SJCRH30 (cell line): Measurements from ENCODE around the gene STT3A. TPM values are rescaled to one million over a fixed set of nuclear protein-coding genes. Genes with fewer than 3 reads are reported as not detected.

Source experiments
- DNase-seq, 2 experiments: peaks; one replicate each; pipeline ENCODE4 v3.0.0-alpha.2; 2015 to 2020
- H3K27ac ChIP-seq: fragments of 250-450 bp; sonication (Bioruptor Pico); 2 replicates; pipeline ENCODE4 v1.5.1; 2020; ENCODE audit warnings: mild to moderate bottlenecking, moderate library complexity
- H3K27me3 ChIP-seq: fragments of 250-450 bp; sonication (Bioruptor Pico); 2 replicates; pipeline ENCODE4 v1.5.1; 2020; ENCODE audit warnings: mild to moderate bottlenecking, moderate library complexity
- H3K36me3 ChIP-seq: fragments of 250-450 bp; sonication (Bioruptor Pico); 2 replicates; pipeline ENCODE4 v1.5.1; 2020; ENCODE audit warnings: mild to moderate bottlenecking, moderate library complexity
- H3K4me1 ChIP-seq: fragments of 250-450 bp; sonication (Bioruptor Pico); 2 replicates; pipeline ENCODE4 v1.5.1; 2020; ENCODE audit warnings: mild to moderate bottlenecking, moderate library complexity
- H3K4me3 ChIP-seq: fragments of 250-450 bp; sonication (Bioruptor Pico); 2 replicates; pipeline ENCODE4 v1.5.1; 2020; ENCODE audit warnings: mild to moderate bottlenecking, moderate library complexity
- H3K9me3 ChIP-seq: fragments of 250-450 bp; sonication (Bioruptor Pico); replicated peaks from 2 replicates; pipeline ENCODE4 v1.5.1; 2020; ENCODE audit warnings: mild to moderate bottlenecking, moderate library complexity
- total RNA-seq: library from RNA; depleted of rRNA; stranded (reverse); fragments of >200 nt; shearing (Covaris generic); gene quantifications from 2 replicates; pipeline ENCODE4 v1.2.3, GENCODE V29; 2014

STT3A gene
- total RNA-seq, 1 experiment from 2014 or later: 102 TPM

DNA sequence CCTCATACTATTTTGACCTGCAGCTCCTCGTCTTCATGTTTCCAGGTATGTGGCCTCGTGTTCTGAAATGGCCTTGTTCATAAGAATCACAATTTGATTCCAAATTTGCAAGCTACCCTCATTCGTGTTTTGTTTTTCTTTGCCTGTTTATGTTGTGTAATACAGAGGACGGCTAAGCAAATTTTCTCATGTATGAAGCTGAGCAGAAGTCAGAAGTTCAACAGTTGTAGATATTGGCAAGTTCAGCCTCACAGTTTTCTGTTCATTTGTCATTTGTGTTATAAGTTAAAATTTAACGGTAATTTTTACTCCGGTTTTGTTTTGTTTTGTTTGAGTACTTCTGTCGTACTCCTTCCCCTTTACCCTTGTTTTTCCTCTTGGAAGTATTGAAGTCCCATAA is 16.9 kb downstream of the STT3A start:
- DNase-seq: no peak
- H3K27ac ChIP-seq: no peak overlapping the region

DNA sequence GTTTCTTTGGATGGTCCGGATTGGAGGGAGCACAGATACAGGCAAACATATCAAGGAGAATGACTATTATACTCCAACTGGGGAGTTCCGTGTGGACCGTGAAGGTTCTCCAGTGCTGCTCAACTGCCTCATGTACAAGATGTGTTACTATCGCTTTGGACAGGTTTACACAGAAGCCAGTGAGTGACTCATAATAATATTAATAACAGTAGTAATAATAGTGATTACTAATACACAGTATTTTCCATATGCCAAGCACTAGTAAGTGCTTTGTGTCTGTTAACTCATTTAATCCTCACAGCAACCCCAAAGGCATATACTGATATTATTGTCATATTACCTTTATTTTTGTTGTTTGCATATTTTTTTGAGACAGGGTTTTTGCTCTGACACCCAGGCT is 25.7 kb downstream of the STT3A start:
- H3K9me3 ChIP-seq: no peaks in the 10 kb centered on the region
- H3K27me3 ChIP-seq: no peaks in the 10 kb centered on the region
- no peak for DNase-seq
- H3K36me3 ChIP-seq: peaks cover 44% of the 10 kb centered on the region
- no peak overlapping the region for H3K27ac ChIP-seq
- H3K4me3 ChIP-seq: no peak overlapping the region
- 0 out of 2 replicates have a peak, but pooled peaks cover 3% of the 10 kb centered on the region for H3K4me1 ChIP-seq

More for the DNA sequence above, 16.9 kb downstream of the STT3A start:
- Histone ChIP-seq H3K4me1 (no peaks in the 10 kb centered on the region), H3K4me3 (no peak overlapping the region), H3K9me3 (no peaks in the 10 kb centered on the region), H3K36me3 (peaks cover 39% of the 10 kb centered on the region), H3K27me3 (no peaks in the 10 kb centered on the region)

DNA sequence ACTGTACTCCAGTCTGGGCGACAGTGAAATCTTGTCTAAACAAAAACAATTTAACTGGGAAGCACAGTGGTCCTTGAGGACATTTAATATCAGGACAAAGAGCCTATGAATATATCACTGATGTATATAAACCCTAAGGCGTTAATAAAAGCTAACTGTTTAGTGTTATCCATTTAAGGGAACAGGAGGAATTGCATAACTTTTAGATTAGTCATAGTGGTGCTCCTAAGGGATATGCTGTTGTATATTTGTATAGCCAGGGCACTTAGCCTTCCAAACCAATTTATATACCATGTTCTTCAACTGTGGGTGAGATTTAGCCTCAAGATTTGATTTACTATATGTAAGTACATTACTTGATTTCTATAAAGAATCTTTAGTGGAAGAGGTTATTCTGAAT is 29.3 kb downstream of the STT3A start:
- no peak overlapping the region for H3K4me3 ChIP-seq
- 0 out of 2 replicates have a peak, but pooled peaks cover 3% of the 10 kb centered on the region for H3K4me1 ChIP-seq
- H3K9me3 ChIP-seq: no peaks in the 10 kb centered on the region
- H3K27me3 ChIP-seq: no peaks in the 10 kb centered on the region
- no peak for DNase-seq
- peaks cover 40% of the 10 kb centered on the region for H3K36me3 ChIP-seq
- no peak overlapping the region for H3K27ac ChIP-seq

- Histone ChIP-seq H3K27ac (no peak overlapping the region), H3K4me1 (0 out of 2 replicates have a peak, but pooled peaks cover 3% of the 10 kb centered on the region), H3K36me3 (peaks cover 31% of the 10 kb centered on the region), H3K27me3 (no peaks in the 10 kb centered on the region), H3K4me3 (no peak overlapping the region), H3K9me3 (no peaks in the 10 kb centered on the region)
- no peak for DNase-seq
Observed at GRCh38 chr11:125623064-125623463, 30.4 kb downstream of the STT3A start.

GRCh38 chr11:125624756-125625213 is 32.1 kb downstream of the STT3A start, which contains the start of gene CHEK1:
Gene CHEK1 (plus strand): TSS chr11:125625163. CDS start chr11:125626769, 1,606 bp downstream.
- H3K27me3 ChIP-seq: no peaks in the 10 kb centered on the region
- peak within 1 kb of the TSS; percentile 63 for H3K4me3 ChIP-seq
- peak in 1 of 2 experiments; percentile 8 for DNase-seq
- peak within 1 kb of the TSS; percentile 84 for H3K27ac ChIP-seq
- 0 out of 2 replicates have a peak, but pooled peaks cover 3% of the 10 kb centered on the region for H3K4me1 ChIP-seq
- no peaks in the 10 kb centered on the region for H3K9me3 ChIP-seq
- peaks cover 27% of the 10 kb centered on the region for H3K36me3 ChIP-seq

GRCh38 chr11:125625225-125625629 is 32.6 kb downstream of the STT3A start:
- peak overlapping the region; percentile 84 for H3K27ac ChIP-seq
- H3K4me1 ChIP-seq: 0 out of 2 replicates have a peak, but pooled peaks cover 3% of the 10 kb centered on the region
- H3K36me3 ChIP-seq: peaks cover 28% of the 10 kb centered on the region
- DNase-seq: no peak
- no peaks in the 10 kb centered on the region for H3K9me3 ChIP-seq
- H3K4me3 ChIP-seq: peak overlapping the region; percentile 63
- no peaks in the 10 kb centered on the region for H3K27me3 ChIP-seq

GRCh38 chr11:125625630-125626287 is 33.1 kb downstream of the STT3A start:
- H3K27me3 ChIP-seq: no peaks in the 10 kb centered on the region
- DNase-seq: peak; percentile 87 to 91
- H3K9me3 ChIP-seq: no peaks in the 10 kb centered on the region
- H3K4me3 ChIP-seq: peak overlapping the region; percentile 63
- H3K36me3 ChIP-seq: peaks cover 26% of the 10 kb centered on the region
- H3K4me1 ChIP-seq: 0 out of 2 replicates have a peak, but pooled peaks cover 3% of the 10 kb centered on the region
- peak overlapping the region; percentile 84 for H3K27ac ChIP-seq

DNA sequence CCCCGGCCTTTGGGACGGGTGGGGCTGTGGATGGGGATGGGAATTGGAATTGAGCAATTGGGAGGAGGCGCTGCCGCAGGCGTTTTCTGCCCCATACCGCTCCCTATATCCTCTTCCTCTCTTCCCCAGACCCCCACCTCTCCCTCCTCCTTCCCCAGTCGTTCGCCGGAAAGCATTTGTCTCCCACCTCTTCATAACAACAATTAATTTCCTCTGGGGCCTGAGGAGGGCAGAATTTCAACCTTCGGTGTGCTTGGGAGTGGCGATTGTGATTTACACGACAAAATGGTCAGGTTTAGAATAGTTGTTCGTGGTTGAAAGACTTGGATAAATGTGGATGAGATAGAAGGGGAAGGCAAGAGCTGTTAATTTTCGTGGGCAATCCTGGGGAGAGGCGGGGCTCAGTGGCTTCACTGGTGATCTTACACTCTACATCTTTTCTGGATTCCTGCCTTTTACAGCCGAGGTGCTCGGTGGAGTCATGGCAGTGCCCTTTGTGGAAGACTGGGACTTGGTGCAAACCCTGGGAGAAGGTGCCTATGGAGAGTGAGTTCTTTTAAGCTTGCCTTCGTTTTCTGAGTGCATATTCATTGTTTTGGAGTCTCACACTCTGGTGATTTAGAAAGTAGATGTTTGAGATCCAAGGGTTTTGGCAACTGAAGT is 33.8 kb downstream of the STT3A start:
- Histone ChIP-seq H3K36me3 (peaks cover 25% of the 10 kb centered on the region), H3K9me3 (no peaks in the 10 kb centered on the region), H3K4me3 (peak overlapping the region; percentile 63), H3K27me3 (no peaks in the 10 kb centered on the region), H3K4me1 (0 out of 2 replicates have a peak, but pooled peaks cover 3% of the 10 kb centered on the region), H3K27ac (peak overlapping the region; percentile 84)
- DNase-seq: peak; percentile 86 to 90

GRCh38 chr11:125627236-125627910 is 34.7 kb downstream of the STT3A start:
- Histone ChIP-seq H3K27ac (no peak overlapping the region; the same call in 1 of the 2 replicates), H3K4me1 (no peaks in the 10 kb centered on the region), H3K4me3 (peak overlapping the region; percentile 63), H3K9me3 (no peaks in the 10 kb centered on the region), H3K27me3 (no peaks in the 10 kb centered on the region), H3K36me3 (peaks cover 22% of the 10 kb centered on the region)
- DNase-seq: no peak

- DNase-seq: no peak
- peaks cover 42% of the 10 kb centered on the region for H3K36me3 ChIP-seq
- H3K4me3 ChIP-seq: no peak overlapping the region
- H3K27ac ChIP-seq: no peak overlapping the region
- no peaks in the 10 kb centered on the region for H3K4me1 ChIP-seq
- no peaks in the 10 kb centered on the region for H3K9me3 ChIP-seq
- no peaks in the 10 kb centered on the region for H3K27me3 ChIP-seq
Observed at GRCh38 chr11:125637840-125638239, 45.2 kb downstream of the STT3A start.

DNA sequence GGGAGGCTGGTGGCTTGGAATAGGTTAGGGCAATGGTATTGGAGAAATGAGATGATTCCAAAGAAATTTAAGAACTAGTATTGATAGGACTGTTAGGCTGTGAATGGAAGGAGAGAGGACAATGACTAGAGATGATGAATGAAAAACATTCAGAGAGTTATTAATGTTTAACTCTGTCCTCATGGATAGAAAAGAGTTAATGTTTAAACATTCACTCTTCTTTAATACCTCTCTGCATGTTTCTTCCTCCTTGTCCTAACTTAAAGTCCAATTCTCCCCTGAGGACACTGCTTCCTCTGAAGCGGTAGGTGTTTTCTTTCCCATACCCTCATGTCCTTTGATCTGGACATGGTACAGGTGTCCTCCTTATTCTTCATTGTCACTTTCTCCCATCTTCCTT is 45.7 kb downstream of the STT3A start:
- peaks cover 38% of the 10 kb centered on the region for H3K36me3 ChIP-seq
- no peaks in the 10 kb centered on the region for H3K27me3 ChIP-seq
- no peaks in the 10 kb centered on the region for H3K4me1 ChIP-seq

GRCh38 chr11:125645871-125646270 is 53.2 kb downstream of the STT3A start:
- no peaks in the 10 kb centered on the region for H3K9me3 ChIP-seq
- H3K4me1 ChIP-seq: no peaks in the 10 kb centered on the region
- H3K36me3 ChIP-seq: peaks cover 34% of the 10 kb centered on the region
- no peak overlapping the region for H3K4me3 ChIP-seq
- no peaks in the 10 kb centered on the region for H3K27me3 ChIP-seq
- no peak overlapping the region for H3K27ac ChIP-seq
- no peak for DNase-seq

More for the DNA sequence above, 45.7 kb downstream of the STT3A start:
- H3K9me3 ChIP-seq: no peaks in the 10 kb centered on the region
- no peak overlapping the region for H3K27ac ChIP-seq
- no peak overlapping the region for H3K4me3 ChIP-seq
- DNase-seq: no peak

GRCh38 chr11:125649465-125650166 is 57.0 kb downstream of the STT3A start:
- no peak for DNase-seq
- Histone ChIP-seq H3K27me3 (no peaks in the 10 kb centered on the region), H3K4me1 (no peaks in the 10 kb centered on the region), H3K9me3 (no peaks in the 10 kb centered on the region), H3K36me3 (peaks cover 29% of the 10 kb centered on the region), H3K4me3 (no peak overlapping the region), H3K27ac (no peak overlapping the region)

GRCh38 chr11:125662689-125663088 is 70.0 kb downstream of the STT3A start:
- Histone ChIP-seq H3K4me3 (no peak overlapping the region), H3K27me3 (no peaks in the 10 kb centered on the region), H3K4me1 (no peaks in the 10 kb centered on the region), H3K9me3 (no peaks in the 10 kb centered on the region), H3K36me3 (peaks cover 21% of the 10 kb centered on the region), H3K27ac (no peak overlapping the region)
- no peak for DNase-seq
